ENCODE data around the gene ATP8A1.
"Not testable (repeated sequence)": the region's sequence is repeated elsewhere in the genome, so short reads cannot be mapped to it uniquely, and the experiment has no call there.

ATP8A1 gene

GRCh38 chr4:42656944-42657792 lies at the start of gene ATP8A1:
Gene ATP8A1 (minus strand): TSS chr4:42657105. CDS start chr4:42656873, 232 bp downstream.
- peak; percentile 62 to 73 for DNase-seq

GRCh38 chr4:42706086-42706485 lies 49.2 kb upstream of the ATP8A1 start:
- DNase-seq: no peak

GRCh38 chr4:42703813-42704212 lies 46.9 kb upstream of the ATP8A1 start:
- no peak for DNase-seq

- no peak for DNase-seq
Observed at GRCh38 chr4:42702895-42703294, 46.0 kb upstream of the ATP8A1 start.

- not testable (repeated sequence) for DNase-seq
Observed at GRCh38 chr4:42701780-42702179, 44.9 kb upstream of the ATP8A1 start.

GRCh38 chr4:42690537-42690936 lies 33.6 kb upstream of the ATP8A1 start:
- DNase-seq: no peak

- no peak for DNase-seq
Observed at GRCh38 chr4:42683393-42683792, 26.5 kb upstream of the ATP8A1 start.

GRCh38 chr4:42678512-42678911 lies 21.6 kb upstream of the ATP8A1 start:
- DNase-seq: no peak

- no peak for DNase-seq
Observed at GRCh38 chr4:42676066-42676951, 19.4 kb upstream of the ATP8A1 start.

- DNase-seq: no peak
Observed at GRCh38 chr4:42673082-42673425, 16.1 kb upstream of the ATP8A1 start.

GRCh38 chr4:42672359-42673081 lies 15.6 kb upstream of the ATP8A1 start:
- no peak for DNase-seq

- DNase-seq: no peak
Observed at GRCh38 chr4:42671431-42672194, 14.7 kb upstream of the ATP8A1 start.

- DNase-seq: no peak
Observed at GRCh38 chr4:42658261-42658660, 1.4 kb upstream of the ATP8A1 start.

GRCh38 chr4:42656679-42656943 lies 294 bp downstream of the ATP8A1 start:
- DNase-seq: no peak

- no peak for DNase-seq
Observed at GRCh38 chr4:42655921-42656678, 805 bp downstream of the ATP8A1 start.

GRCh38 chr4:42655269-42655637 lies 1.7 kb downstream of the ATP8A1 start:
- DNase-seq: no peak

GRCh38 chr4:42654631-42655268 lies 2.2 kb downstream of the ATP8A1 start:
- DNase-seq: no peak

- DNase-seq: no peak
Observed at GRCh38 chr4:42653626-42654560, 3.0 kb downstream of the ATP8A1 start.

GRCh38 chr4:42652529-42653231 lies 4.2 kb downstream of the ATP8A1 start:
- DNase-seq: not testable (repeated sequence)

- no peak for DNase-seq
Observed at GRCh38 chr4:42649870-42650269, 7.0 kb downstream of the ATP8A1 start.
